Measurements from ENCODE around the gene ZNF3.

ZNF3 gene

GRCh38 chr7:100049441-100050291 lies 31.9 kb downstream of the ZNF3 start, which contains the start of gene ZSCAN21:
Gene ZSCAN21, plus strand, starts transcription at chr7:100049774. Its CDS starts 7,233 bp downstream, at chr7:100057007.
- peak; percentile 54 for DNase-seq

GRCh38 chr7:100048680-100049079 lies 32.8 kb downstream of the ZNF3 start:
- no peak for DNase-seq

- no peak for DNase-seq
These were observed 36.8 kb downstream of the ZNF3 start for GRCh38 chr7:100044718-100045117.

GRCh38 chr7:100040575-100040974 lies 40.9 kb downstream of the ZNF3 start:
- no peak for DNase-seq

- no peak for DNase-seq
These were observed 43.2 kb downstream of the ZNF3 start for GRCh38 chr7:100038326-100038725.

- no peak for DNase-seq
These were observed 45.6 kb downstream of the ZNF3 start for GRCh38 chr7:100035876-100036275.

GRCh38 chr7:100034871-100035510 lies 46.5 kb downstream of the ZNF3 start:
- no peak for DNase-seq

GRCh38 chr7:100033526-100033925 lies 48.0 kb downstream of the ZNF3 start:
- no peak for DNase-seq

- no peak for DNase-seq
These were observed 51.9 kb downstream of the ZNF3 start for GRCh38 chr7:100029596-100029995.

- DNase-seq: no peak
These were observed 54.3 kb downstream of the ZNF3 start for GRCh38 chr7:100027197-100027596.

- DNase-seq: no peak
These were observed 57.4 kb downstream of the ZNF3 start for GRCh38 chr7:100024020-100024619.

GRCh38 chr7:100023526-100023925 lies 58.0 kb downstream of the ZNF3 start:
- no peak for DNase-seq

GRCh38 chr7:100022621-100023020 lies 58.9 kb downstream of the ZNF3 start:
- no peak for DNase-seq

- DNase-seq: no peak
These were observed 60.2 kb downstream of the ZNF3 start for GRCh38 chr7:100021297-100021696.

Data from SHP77 treated with DMSO at 0.1 percent for 48 hours (cell line).